Measurements from ENCODE around the gene RYR2.

The RYR2 gene

DNA sequence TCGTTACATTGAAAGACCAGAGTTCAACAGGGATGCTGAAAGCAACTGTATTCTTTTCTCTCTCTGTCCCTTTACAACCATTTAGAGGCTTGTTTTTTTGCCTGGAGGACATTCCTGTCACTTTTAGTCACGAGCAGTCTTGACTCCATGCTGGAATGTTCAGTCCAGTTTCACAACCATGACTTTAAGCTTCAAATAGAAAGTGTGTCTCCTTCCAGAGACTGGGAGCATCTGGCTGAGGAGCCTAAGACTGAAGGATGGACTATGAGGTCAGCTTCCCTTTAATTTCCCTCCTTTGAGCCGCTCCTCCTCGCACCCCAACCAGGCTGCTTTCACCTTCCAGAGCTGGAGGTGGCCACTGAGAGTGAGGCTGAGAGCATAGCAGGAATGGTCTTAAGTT lies 10.5 kb upstream of the RYR2 start:
- in situ Hi-C loops (cut with MboI; ENCODE audit: low sequenced_read_pairs): no loop called here

- in situ Hi-C loops (cut with MboI; ENCODE audit: low sequenced_read_pairs): no loop called here
Observed at GRCh38 chr1:237032029-237032428, 10.0 kb upstream of the RYR2 start.

DNA sequence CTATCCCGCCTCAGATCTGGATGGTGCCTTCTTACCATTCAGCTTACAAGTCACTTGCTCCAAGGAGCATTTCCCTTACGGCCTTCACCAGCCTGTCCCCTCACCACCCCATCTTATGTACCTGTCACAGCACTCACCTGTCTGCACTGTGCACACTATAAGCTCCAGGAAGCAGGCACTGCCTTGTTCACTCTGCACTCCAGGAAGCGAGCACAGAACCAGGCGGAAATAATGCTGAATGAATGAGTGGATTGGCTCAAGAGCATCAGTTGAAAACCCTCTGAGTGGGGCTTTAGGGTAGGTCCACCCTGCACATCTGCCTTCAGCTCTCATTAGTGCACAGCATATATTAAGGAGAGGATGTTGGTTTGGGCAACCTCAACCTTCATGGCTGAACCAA lies 8.9 kb upstream of the RYR2 start:
- in situ Hi-C loops (cut with MboI; ENCODE audit: low sequenced_read_pairs): no loop called here

GRCh38 chr1:237033804-237034203 lies 8.2 kb upstream of the RYR2 start:
- in situ Hi-C loops (cut with MboI; ENCODE audit: low sequenced_read_pairs): no loop called here

- in situ Hi-C loops (cut with MboI; ENCODE audit: low sequenced_read_pairs): no loop called here
Observed at GRCh38 chr1:237035759-237036158, 6.2 kb upstream of the RYR2 start.

DNA sequence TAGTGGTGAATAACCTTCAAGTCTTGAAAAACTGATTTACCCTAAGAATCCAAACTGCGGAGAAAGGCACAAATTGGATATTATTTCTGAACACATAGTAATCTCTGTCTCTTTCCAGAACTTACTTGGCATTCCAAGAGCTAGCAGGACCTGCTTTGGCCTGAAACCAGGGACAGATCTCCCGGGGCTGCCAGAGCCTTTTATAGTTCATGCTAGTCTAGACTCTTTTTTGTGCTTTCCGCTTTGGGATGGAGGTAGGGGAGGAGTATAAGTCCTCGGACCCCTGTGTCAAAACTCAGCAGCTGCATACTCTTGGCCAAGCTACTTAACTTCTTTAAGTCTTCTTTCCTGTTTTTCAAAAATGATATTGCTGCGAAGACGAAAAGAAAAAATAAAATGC lies 3.8 kb upstream of the RYR2 start:
- in situ Hi-C loops (cut with MboI; ENCODE audit: low sequenced_read_pairs): no loop called here

DNA sequence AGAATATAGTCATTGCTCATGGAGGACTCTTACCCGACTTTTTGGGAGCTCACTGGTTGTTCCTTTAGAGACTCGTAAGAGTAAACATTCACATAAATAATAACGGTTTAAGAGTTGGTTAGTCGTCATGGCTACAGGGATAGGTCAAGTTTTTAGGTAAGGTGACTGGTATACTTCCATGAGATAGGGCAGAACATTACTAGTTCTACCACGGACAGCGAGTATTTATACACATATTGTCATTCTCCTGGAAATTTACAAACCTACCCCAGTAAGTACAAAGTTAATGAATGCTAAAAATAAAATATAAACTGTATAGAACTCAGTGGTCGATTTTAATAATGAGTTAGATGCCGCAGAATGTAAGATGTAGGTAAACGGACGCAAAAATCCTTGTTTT lies 1.2 kb upstream of the RYR2 start:
- in situ Hi-C loops (cut with MboI; ENCODE audit: low sequenced_read_pairs): no loop called here

- in situ Hi-C loops (cut with MboI; ENCODE audit: low sequenced_read_pairs): no loop called here
Observed at GRCh38 chr1:237041461-237041794, 556 bp upstream of the RYR2 start.

GRCh38 chr1:237042526-237042891 lies 525 bp downstream of the RYR2 start:
- in situ Hi-C loops (cut with MboI; ENCODE audit: low sequenced_read_pairs): no loop called here

GRCh38 chr1:237042892-237043576 lies 1.1 kb downstream of the RYR2 start:
- in situ Hi-C loops (cut with MboI; ENCODE audit: low sequenced_read_pairs): no loop called here

DNA sequence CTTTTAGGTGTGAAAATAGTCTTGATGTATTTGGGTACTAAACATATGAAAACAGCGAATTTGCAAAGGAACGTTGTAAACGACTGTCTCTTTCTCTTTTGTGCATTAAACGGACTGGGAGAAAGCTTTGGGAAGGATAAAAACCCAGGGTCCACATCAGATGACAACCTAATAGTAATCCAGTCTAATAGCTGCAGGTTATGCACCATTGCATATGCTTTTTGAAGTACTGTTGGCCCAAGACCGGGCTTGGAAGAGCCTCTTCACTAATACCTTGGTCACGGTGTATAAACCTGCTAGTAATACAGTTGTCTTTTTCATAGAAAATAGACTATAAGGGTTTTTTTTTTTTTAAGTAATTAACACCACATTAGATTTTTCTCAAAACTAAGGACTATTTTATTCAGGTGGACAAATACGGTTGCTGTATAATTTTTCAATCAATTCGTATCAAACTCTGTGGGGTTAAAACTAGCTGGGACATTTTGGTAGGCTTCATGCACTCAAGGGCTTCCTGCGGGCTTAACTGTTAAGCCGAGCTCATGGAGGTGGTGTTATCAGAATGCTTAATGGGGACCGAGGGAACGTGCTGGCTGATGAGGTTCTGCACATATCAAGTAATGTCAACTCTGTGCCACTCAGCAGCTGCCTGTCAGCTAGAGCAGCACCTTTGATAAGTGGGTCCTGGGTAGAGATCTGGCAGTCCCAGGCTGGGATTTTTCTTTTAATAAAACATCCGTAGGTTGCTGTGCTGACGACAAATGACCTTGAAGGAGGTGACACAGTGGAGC lies 2.1 kb downstream of the RYR2 start:
- in situ Hi-C loops (cut with MboI; ENCODE audit: low sequenced_read_pairs): no loop called here

- in situ Hi-C loops (cut with MboI; ENCODE audit: low sequenced_read_pairs): no loop called here
Observed at GRCh38 chr1:237045278-237046016, 3.5 kb downstream of the RYR2 start.

- in situ Hi-C loops (cut with MboI; ENCODE audit: low sequenced_read_pairs): no loop called here
Observed at GRCh38 chr1:237048803-237049202, 6.8 kb downstream of the RYR2 start.

DNA sequence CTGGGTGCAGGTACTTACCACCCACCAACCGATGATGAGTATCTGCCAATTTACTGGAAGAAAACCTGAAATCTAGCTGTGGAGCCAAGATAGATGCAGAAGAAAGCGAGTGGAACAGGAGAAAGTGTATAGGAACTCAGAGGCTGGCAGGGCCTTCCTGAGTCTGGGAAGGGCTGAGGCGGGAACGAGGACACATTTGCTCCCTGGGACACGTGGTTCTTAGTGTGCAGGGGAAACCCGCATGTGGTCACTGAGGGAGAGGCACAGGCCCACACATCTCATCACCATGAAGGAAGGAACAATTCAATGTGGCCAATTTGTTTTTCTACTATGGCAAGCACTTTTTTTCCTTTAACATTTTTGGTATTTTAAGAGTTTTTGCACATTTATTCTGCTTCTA lies 8.2 kb downstream of the RYR2 start:
- in situ Hi-C loops (cut with MboI; ENCODE audit: low sequenced_read_pairs): no loop called here

- in situ Hi-C loops (cut with MboI; ENCODE audit: low sequenced_read_pairs): no loop called here
Observed at GRCh38 chr1:237050915-237051314, 8.9 kb downstream of the RYR2 start.

- in situ Hi-C loops (cut with MboI; ENCODE audit: low sequenced_read_pairs): no loop called here
Observed at GRCh38 chr1:237054313-237054712, 12.3 kb downstream of the RYR2 start.

GRCh38 chr1:237058470-237058869 lies 16.5 kb downstream of the RYR2 start:
- in situ Hi-C loops (cut with MboI; ENCODE audit: low sequenced_read_pairs): no loop called here

GRCh38 chr1:237059244-237059643 lies 17.3 kb downstream of the RYR2 start:
- in situ Hi-C loops (cut with MboI; ENCODE audit: low sequenced_read_pairs): no loop called here

- in situ Hi-C loops (cut with MboI; ENCODE audit: low sequenced_read_pairs): no loop called here
Observed at GRCh38 chr1:237062976-237063375, 21.0 kb downstream of the RYR2 start.

GRCh38 chr1:237065903-237066302 lies 23.9 kb downstream of the RYR2 start:
- in situ Hi-C loops (cut with MboI; ENCODE audit: low sequenced_read_pairs): no loop called here

DNA sequence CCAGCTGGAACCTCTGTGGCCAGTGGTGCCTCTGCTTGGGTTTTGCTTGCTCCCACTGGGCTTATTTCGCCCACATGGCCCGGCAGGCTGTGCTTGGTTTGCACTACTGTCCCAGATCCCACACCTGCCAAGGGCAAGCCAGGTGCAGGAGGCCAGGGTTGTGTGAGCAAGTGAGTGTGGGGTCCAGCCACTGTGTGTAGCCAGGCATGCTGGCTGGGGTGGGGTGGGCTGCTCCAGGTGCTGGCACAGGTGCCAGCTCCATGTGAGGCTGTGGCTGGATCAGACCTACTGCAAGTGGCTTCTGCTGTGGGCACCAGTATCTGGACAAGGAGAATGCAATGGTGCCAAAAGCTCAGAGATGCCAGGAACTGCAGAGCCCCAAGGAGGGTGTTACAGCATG lies 28.5 kb downstream of the RYR2 start:
- in situ Hi-C loops (cut with MboI; ENCODE audit: low sequenced_read_pairs): no loop called here

Data from hTERT RPE-1 (cell line).